HEK293T (cell line): ENCODE results near the gene GALNT2.

Experiments used
- CTCF ChIA-PET: fragments of 350-600 bp; formaldehyde crosslinking; extraction: SDS; loops from one replicate; lab custom pipeline; 2021; ENCODE audit warnings: antibody characterized with exemption, inconsistent platforms; lab: Yijun Ruan, JAX
- POLR2A ChIA-PET: fragments of 350-600 bp; formaldehyde crosslinking; extraction: SDS; loops from one replicate; lab custom pipeline; 2020; ENCODE audit warnings: antibody characterized with exemption, inconsistent platforms; lab: Yijun Ruan, JAX
- DNase-seq: peaks from one replicate; pipeline ENCODE4 v3.0.0; 2012; ENCODE audit warnings: mixed read lengths; ENCODE audit errors: extremely low spot score
- ARNT ChIP-seq: fragments of 450-650 bp; IDR thresholded peaks from 2 replicates; pipeline ENCODE4 v1.6.1; 2017; ENCODE audit warnings: mild to moderate bottlenecking
- BHLHE40 ChIP-seq: fragments of 450-650 bp; IDR thresholded peaks from 2 replicates; pipeline ENCODE4 v1.6.1; 2016; ENCODE audit warnings: mild to moderate bottlenecking, moderate library complexity, borderline replicate concordance
- CTBP1 ChIP-seq: fragments of 450-650 bp; IDR thresholded peaks from 2 replicates; pipeline ENCODE4 v1.6.1; 2016; ENCODE audit warnings: borderline replicate concordance
- ELF4 ChIP-seq: fragments of 450-650 bp; IDR thresholded peaks from 2 replicates; pipeline ENCODE4 v1.6.1; 2017; ENCODE audit warnings: antibody characterized with exemption
- FOXA1 ChIP-seq: fragments of 450-650 bp; IDR thresholded peaks from 2 replicates; pipeline ENCODE4 v1.6.1; 2016; ENCODE audit warnings: mild to moderate bottlenecking
- FOXK2 ChIP-seq: fragments of 450-650 bp; IDR thresholded peaks from 2 replicates; pipeline ENCODE4 v1.6.1; 2016; ENCODE audit warnings: mild to moderate bottlenecking
- FOXM1 ChIP-seq: fragments of 450-650 bp; IDR thresholded peaks from 2 replicates; pipeline ENCODE4 v1.6.1; 2017; ENCODE audit warnings: mild to moderate bottlenecking, borderline replicate concordance
- HDGF ChIP-seq: fragments of 450-650 bp; IDR thresholded peaks from 2 replicates; pipeline ENCODE4 v1.6.1; 2017; ENCODE audit warnings: antibody characterized with exemption, borderline replicate concordance
- L3MBTL2 ChIP-seq: fragments of 450-650 bp; conservative IDR thresholded peaks from 2 replicates; pipeline ENCODE4 v1.6.1; 2016; ENCODE audit warnings: mild to moderate bottlenecking
- LEF1 ChIP-seq: fragments of 450-650 bp; IDR thresholded peaks from 2 replicates; pipeline ENCODE4 v1.6.1; 2017; ENCODE audit warnings: mild to moderate bottlenecking, borderline replicate concordance
- NFRKB ChIP-seq: fragments of 450-650 bp; IDR thresholded peaks from 2 replicates; pipeline ENCODE4 v1.6.1; 2016; ENCODE audit warnings: mild to moderate bottlenecking, moderate library complexity
- PKNOX1 ChIP-seq: fragments of 450-650 bp; IDR thresholded peaks from 2 replicates; pipeline ENCODE4 v1.6.1; 2016
- SP1 ChIP-seq: fragments of 450-650 bp; IDR thresholded peaks from 2 replicates; pipeline ENCODE4 v1.6.1; 2017
- SUZ12 ChIP-seq: fragments of 450-650 bp; IDR thresholded peaks from 2 replicates; pipeline ENCODE4 v1.6.1; 2016; ENCODE audit warnings: mild to moderate bottlenecking
- TARDBP ChIP-seq: fragments of 450-650 bp; IDR thresholded peaks from 2 replicates; pipeline ENCODE4 v1.6.1; 2016
- ZNF384 ChIP-seq: fragments of 450-650 bp; IDR thresholded peaks from 2 replicates; pipeline ENCODE4 v1.6.1; 2016

Gene GALNT2

DNA sequence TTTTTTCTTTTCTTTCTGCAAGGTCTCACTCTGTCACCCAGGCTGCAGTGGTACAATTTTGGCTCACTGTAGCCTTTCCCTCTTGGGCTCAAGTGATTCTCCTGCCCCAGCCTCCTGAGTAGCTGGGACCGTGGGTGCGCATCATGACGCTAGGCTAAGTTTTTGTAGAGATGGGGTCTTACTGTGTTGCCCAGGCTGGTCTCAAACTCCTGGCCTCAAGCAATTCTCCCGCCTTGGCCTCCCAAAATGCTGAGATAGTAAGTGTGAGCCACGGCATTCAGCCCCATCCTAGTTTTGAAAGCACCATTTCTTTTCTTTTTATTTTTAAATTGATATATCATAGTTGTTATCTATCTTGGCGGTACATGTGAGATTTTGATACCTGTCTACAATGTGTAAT, 140.6 kb downstream of the GALNT2 start:
- POLR2A ChIA-PET, result no interaction called here
- no peak for TF ChIP-seq LEF1
- CTCF ChIA-PET, result no interaction called here
- no peak for DNase-seq

- no peak for TF ChIP-seq ELF4
- TF ChIP-seq ARNT, result no peak
- no peak for TF ChIP-seq HDGF
- TF ChIP-seq TARDBP, result no peak
- TF ChIP-seq ZNF384, result no peak
- TF ChIP-seq PKNOX1, result no peak
- TF ChIP-seq SP1, result no peak
- no peak for TF ChIP-seq NFRKB
- TF ChIP-seq SUZ12, result no peak
- TF ChIP-seq FOXM1, result no peak
- no peak for TF ChIP-seq LEF1
- TF ChIP-seq FOXA1, result no peak
- no peak for TF ChIP-seq CTBP1
- no peak for TF ChIP-seq BHLHE40
- no peak for TF ChIP-seq L3MBTL2
- no peak for TF ChIP-seq FOXK2
- ChIA-PET CTCF (no interaction called here), POLR2A (no interaction called here)
- DNase-seq, result no peak
Observed at GRCh38 chr1:230208619-230209261, 141.7 kb downstream of the GALNT2 start.

DNA sequence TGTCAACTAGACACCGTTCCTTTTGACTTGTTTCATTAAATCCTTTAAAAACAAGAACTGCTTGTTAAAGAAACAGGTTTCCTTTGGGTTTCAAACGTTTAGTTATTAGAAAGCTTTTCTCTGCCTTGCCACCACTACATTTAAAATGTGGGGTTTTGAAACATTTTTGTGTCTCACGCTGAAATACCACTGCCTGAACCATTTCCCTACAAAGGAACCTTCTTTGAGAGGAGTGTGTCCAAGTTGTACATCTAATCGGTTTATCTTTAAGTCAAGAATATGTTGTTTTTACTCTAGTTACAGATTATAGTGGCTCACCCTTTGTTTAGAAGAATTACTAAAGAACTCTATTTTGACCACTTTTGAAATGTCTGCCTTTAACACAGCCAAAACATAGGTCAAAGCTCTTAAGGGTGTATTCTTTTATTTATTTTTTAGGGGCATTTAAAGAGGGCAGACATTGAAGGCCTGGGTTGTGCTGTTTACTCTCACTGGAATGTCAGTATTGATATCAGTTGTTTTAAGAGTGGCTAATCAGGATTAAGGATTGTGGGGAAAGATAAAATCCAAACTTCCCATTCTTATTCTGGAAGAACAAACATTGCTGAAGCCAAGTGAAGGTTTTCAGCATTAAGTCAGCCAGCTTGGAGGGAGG, 143.4 kb downstream of the GALNT2 start:
- ChIA-PET CTCF (interaction anchor here (0.6 to 1.1 kb wide), 2 partner anchors 11 to 522 kb away, joined by 3 read pairs; no protein-coding TSS in a partner anchor), POLR2A (no interaction called here)
- TF ChIP-seq BHLHE40 (no peak), TARDBP (no peak), NFRKB (no peak), ARNT (no peak), L3MBTL2 (no peak), LEF1 (no peak)
- no peak for DNase-seq

DNA sequence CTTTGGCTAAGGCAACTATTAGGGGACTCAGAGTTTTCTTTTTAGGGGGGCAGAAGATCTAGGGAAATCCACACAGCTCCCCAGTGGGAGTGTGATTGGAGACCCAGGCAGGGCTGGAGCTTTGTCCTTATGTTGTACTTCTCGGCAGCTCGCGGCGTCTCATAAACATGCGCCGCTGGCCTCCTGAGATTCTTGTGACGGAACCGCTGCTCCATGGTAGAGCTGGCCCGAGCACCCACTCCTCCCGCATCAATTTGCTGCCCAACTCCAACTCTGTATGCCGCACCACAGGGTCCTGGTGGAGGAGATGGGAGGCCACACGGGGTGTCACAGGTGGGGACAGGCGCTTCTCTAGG, 143.9 kb downstream of the GALNT2 start:
- CTCF ChIA-PET, result interaction anchor here (0.6 to 1.0 kb wide), 2 partner anchors 10 to 521 kb away, joined by 3 to 4 read pairs; no protein-coding TSS in a partner anchor
- POLR2A ChIA-PET, result no interaction called here
- DNase-seq, result no peak
- TF ChIP-seq FOXM1 (no peak), BHLHE40 (no peak), HDGF (no peak), FOXA1 (no peak), PKNOX1 (no peak), SP1 (no peak), SUZ12 (no peak), ZNF384 (no peak), L3MBTL2 (no peak), LEF1 (no peak), ARNT (no peak), TARDBP (no peak), CTBP1 (no peak), ELF4 (no peak), FOXK2 (no peak), NFRKB (no peak)

- TF ChIP-seq SP1, result no peak
- DNase-seq, result no peak
- ChIA-PET CTCF (interaction anchor here (1.0 kb wide), 1 partner anchor 10 kb away, joined by 4 read pairs; no protein-coding TSS in a partner anchor), POLR2A (interaction anchor here (0.7 kb wide), 1 partner anchor 10 kb away, joined by 3 read pairs; no protein-coding TSS in a partner anchor)
Observed at GRCh38 chr1:230211436-230212145, 144.6 kb downstream of the GALNT2 start.

- CTCF ChIA-PET, result no interaction called here
- POLR2A ChIA-PET, result no interaction called here
- no peak for DNase-seq
- TF ChIP-seq ZNF384 (no peak), BHLHE40 (no peak), L3MBTL2 (no peak), ELF4 (no peak), TARDBP (no peak), FOXK2 (no peak), NFRKB (no peak), LEF1 (no peak)
Observed at GRCh38 chr1:230212405-230212936, 145.4 kb downstream of the GALNT2 start.
